Left colon (tissue), 2 donors: ENCODE results near the gene DCP1B. TPM values are rescaled to one million over a fixed set of nuclear protein-coding genes. Genes with fewer than 3 reads are reported as not detected.

Source experiments
- ATAC-seq: fragments of 200-7000 bp; cut with Tn5 transposase; one replicate; pipeline ENCODE4 v1.9.1; 2020; ENCODE audit warnings: mild to moderate bottlenecking, moderate library complexity
- DNase-seq, 2 donors: peaks; one replicate each; pipeline ENCODE4 v3.0.0-alpha.2; 2020
- intact Hi-C, 2 donors: fragments of 100-400 bp; cut with DNase I in 1 of 2; cut with micrococcal nuclease in 1 of 2; formaldehyde crosslinking; loops; one replicate each; pipeline versions ENCODE4 v1.11.2 to v1.14.0; 2022; cut with DNase I, micrococcal nuclease
- total RNA-seq, 2 donors: library from RNA; stranded (reverse); fragmentation: NEBNext Ultra II Directional; extraction: Animal tissue kit (Norgen Biotek cat#: 25700); gene quantifications; one replicate each; pipeline ENCODE4 v1.2.1, GENCODE V29; 2021
- donor health status: DM: no; HTN: no; CAD: no.
- donor health status: DM: yes; HTN: yes; CAD: no.

The DCP1B gene
- total RNA-seq, 2 donors from 2014 or later, result 7.9 to 10.9 TPM

- ATAC-seq, result no peak
- no peak for DNase-seq
- intact Hi-C loops, result loop anchor here in 1 of 2 donors (10.0 kb wide), 1 partner anchor 285 kb away; no protein-coding TSS in a partner anchor
These were observed 74.8 kb downstream of the DCP1B start for GRCh38 chr12:1929241-1929984.

- ATAC-seq (no peak), DNase-seq (no peak)
- intact Hi-C loops, result loop anchor here in 1 of 2 donors (10.0 kb wide), 1 partner anchor 284 kb away; no protein-coding TSS in a partner anchor
These were observed 75.7 kb downstream of the DCP1B start for GRCh38 chr12:1928439-1929121.

DNA sequence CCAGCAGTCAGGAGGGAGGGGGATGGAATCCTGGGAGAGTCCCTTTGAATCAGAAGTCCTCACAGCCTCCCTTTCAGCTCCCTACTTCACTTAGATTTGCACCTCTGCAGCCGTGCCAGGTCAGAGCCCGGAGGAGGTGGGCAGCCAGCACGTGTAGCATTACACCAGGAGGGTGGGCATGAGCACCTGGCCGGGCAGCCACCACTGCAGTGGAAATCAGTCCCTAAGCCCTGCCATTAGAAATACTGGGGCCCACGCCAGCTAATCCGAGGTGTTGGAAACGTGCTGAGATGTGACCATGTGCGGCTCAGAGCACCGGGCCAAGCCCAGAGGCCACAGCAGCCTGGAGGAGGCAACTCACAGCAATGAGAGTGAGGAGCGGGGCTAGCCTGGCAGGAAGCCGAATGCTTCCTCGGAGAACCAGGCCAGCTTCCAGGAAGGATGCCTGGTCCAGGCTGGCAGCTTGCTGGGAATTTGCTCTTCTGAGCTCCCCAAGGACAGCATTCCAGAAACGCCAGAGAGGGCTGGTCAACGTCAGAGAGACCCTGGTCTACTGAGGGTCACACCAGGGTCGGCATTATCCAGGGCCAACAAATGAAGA, 76.4 kb downstream of the DCP1B start:
- intact Hi-C loops, result loop anchor here in 1 of 2 donors (10.0 kb wide), 1 partner anchor 283 kb away; no protein-coding TSS in a partner anchor
- ATAC-seq (no peak), DNase-seq (no peak)

DNA sequence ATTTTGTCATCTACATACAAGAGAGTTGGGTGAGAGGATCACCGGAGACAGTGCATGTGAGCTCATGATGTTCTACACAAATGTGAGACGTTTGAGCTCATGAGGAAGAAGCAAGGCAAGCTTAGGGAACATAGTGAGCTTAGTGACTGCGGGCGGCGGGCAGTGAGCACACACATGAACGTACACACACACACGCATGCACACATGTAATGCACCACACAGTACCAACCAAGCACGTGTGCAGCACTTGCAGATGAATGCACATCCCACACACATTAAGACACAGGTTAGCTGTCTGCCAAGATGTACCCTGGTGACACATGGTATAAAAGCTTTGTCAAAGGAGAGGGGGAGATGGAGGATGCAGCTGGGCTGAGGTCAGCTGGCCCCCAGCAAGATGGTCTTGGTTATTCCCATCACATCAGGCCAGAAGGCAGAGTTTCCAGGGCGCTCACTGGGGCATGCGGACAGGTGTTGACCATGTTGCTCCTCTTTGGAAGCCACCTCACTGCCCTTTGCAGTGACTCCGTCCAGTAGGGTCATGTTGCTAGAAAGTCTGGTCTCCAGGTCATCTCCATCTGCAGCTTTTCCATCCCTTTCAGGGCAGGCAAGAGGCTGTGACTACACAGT, 77.1 kb downstream of the DCP1B start:
- intact Hi-C loops, result loop anchor here in 1 of 2 donors (10.0 kb wide), 1 partner anchor 282 kb away; no protein-coding TSS in a partner anchor
- ATAC-seq (no peak), DNase-seq (no peak)

- ATAC-seq, result no peak
- DNase-seq, result no peak
- intact Hi-C loops, result loop anchor here in 1 of 2 donors (10.0 kb wide), 1 partner anchor 281 kb away; no protein-coding TSS in a partner anchor
These were observed 78.0 kb downstream of the DCP1B start for GRCh38 chr12:1926251-1926657.

DNA sequence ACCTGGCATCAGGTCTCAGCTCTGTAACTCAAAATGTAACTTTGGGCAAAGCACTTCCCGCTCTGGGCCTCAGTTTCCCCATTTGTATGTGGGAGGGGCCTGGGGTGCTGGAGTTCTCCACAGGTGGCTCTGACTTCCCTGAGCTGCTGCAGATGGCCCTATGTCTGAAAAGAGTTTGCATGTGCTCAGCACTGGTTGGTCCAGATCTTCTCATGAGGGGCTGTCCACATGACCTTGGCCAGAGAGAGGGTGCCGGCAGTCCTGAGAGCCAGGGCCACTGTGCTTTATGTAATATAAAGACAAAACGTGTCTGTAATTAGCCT, 78.6 kb downstream of the DCP1B start:
- ATAC-seq (no peak), DNase-seq (no peak)
- intact Hi-C loops, result loop anchor here in 1 of 2 donors (10.0 kb wide), 1 partner anchor 281 kb away; no protein-coding TSS in a partner anchor

DNA sequence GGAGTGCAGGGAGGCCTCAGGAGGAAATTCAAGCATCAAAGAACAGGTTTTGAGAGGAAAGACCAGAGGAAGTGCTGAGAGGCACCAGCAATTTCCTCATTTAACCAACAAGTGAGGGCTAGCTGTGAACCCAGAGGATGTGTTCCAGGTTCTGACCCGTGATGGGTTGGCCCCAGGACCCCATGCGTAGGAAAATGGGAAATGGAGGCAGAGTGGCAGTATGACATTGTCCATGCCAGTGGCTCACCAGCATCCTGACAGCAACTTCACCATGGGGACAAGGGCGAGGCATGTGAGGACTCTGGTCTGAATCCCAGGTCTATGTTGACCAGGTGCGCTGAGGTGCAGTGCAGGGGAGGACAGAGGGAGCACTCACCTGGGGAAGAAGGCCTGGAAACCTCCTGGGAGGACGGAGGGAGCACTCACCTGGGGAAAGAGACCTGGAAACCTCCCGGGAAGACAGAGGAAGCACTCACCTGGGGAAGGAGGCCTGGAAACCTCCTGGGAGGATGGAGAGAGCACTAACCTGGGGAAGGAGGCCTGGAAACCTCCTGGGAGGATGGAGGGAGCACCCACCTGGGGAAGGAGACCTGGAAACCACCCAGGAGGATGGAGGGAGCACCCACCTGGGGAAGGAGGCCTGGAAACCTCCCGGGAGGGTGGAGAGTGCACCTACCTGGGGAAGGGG, 79.1 kb downstream of the DCP1B start:
- ATAC-seq (peak; percentile 42), DNase-seq (peak in 1 of 2 donors; percentile 20)
- intact Hi-C loops, result loop anchor here in 1 of 2 donors (10.0 kb wide), 1 partner anchor 280 kb away; no protein-coding TSS in a partner anchor

GRCh38 chr12:1922985-1923384, 81.3 kb downstream of the DCP1B start:
- no peak for ATAC-seq
- intact Hi-C loops, result loop anchor here in 1 of 2 donors (10.0 kb wide), 1 partner anchor 278 kb away; no protein-coding TSS in a partner anchor
- DNase-seq, result no peak

GRCh38 chr12:1922075-1922709, 82.1 kb downstream of the DCP1B start:
- DNase-seq, result peak in 1 of 2 donors; percentile 49
- no peak for ATAC-seq

GRCh38 chr12:1920971-1921370, 83.3 kb downstream of the DCP1B start:
- ATAC-seq, result no peak
- intact Hi-C loops, result loop anchor here in 1 of 2 donors (10.0 kb wide), 1 partner anchor 276 kb away; no protein-coding TSS in a partner anchor
- no peak for DNase-seq

More at GRCh38 chr12:1922075-1922709, 82.1 kb downstream of the DCP1B start:
- intact Hi-C loops, result loop anchor here in 1 of 2 donors (10.0 kb wide), 1 partner anchor 277 kb away; no protein-coding TSS in a partner anchor

GRCh38 chr12:1920436-1920835, 83.8 kb downstream of the DCP1B start:
- no peak for ATAC-seq
- no peak for DNase-seq
- intact Hi-C loops, result loop anchor here in 1 of 2 donors (10.0 kb wide), 1 partner anchor 276 kb away; no protein-coding TSS in a partner anchor

GRCh38 chr12:1919763-1920162, 84.5 kb downstream of the DCP1B start:
- ATAC-seq (no peak), DNase-seq (no peak)
- intact Hi-C loops, result loop anchor here in 1 of 2 donors (10.0 kb wide), 2 partner anchors 95 to 275 kb away; partner anchors contain the start of gene LRTM2

DNA sequence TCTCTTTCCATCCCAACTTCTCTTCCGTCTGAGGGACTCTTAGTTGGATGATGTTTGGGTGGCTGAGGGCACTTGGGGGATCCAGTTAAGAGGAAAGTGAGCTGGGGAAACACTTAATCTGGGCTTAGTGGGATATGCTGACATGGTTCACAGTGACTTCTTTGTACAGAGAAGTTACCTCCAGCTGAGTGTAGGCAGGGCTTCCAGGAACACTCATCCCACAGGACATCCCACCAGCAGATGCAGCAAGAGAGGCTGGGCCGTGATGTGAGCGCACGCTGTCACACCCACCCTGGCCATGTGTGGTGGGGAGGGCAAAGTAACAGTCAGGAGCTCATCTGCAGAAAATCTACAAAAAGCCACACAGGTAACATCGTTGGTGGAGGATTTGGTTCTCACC, 85.0 kb downstream of the DCP1B start:
- ATAC-seq, result no peak
- intact Hi-C loops, result loop anchor here in 1 of 2 donors (10.0 kb wide), 1 partner anchor 94 kb away; the partner anchor contains the start of gene LRTM2
- no peak for DNase-seq

DNA sequence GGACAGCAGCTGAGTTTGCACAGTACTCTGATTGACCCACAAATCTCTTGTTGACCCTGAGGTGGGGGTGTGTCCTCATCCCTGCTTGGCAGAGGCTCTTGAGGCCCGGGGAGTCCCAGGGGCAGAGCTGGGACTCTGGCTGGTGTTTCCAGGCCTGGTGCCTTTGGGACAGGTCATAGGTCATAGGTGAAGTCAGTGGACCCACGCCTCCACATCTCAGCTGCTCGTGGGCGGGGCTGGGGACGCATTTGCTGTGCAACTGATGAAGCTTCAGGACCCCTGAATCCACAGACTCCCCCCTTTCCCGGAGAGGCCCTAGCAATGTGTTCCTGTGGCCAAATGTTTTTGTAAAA, 85.4 kb downstream of the DCP1B start:
- intact Hi-C loops, result loop anchor here in 1 of 2 donors (10.0 kb wide), 1 partner anchor 94 kb away; the partner anchor contains the start of gene LRTM2
- DNase-seq, result no peak
- no peak for ATAC-seq

GRCh38 chr12:1918081-1918883, 86.0 kb downstream of the DCP1B start, which contains the start of gene CACNA2D4:
Gene CACNA2D4, minus strand, starts transcription at chr12:1918652. Its CDS starts 179 bp downstream, at chr12:1918473.
- DNase-seq (no peak), ATAC-seq (no peak)
- intact Hi-C loops, result loop anchor here in 1 of 2 donors (10.0 kb wide), 1 partner anchor 93 kb away; the partner anchor contains the start of gene LRTM2
